Gastrocnemius medialis (tissue), 4 donors: ENCODE results near the gene CDK2AP2. TPM values are rescaled to one million over a fixed set of nuclear protein-coding genes. Genes with fewer than 3 reads are reported as not detected.
"Not testable (repeated sequence)": the region's sequence is repeated elsewhere in the genome, so short reads cannot be mapped to it uniquely, and the experiment has no call there.

Experiments used
- ATAC-seq, 2 donors: fragments of 150-250 bp; one replicate each; pipeline ENCODE4 v1.9.1; 2016
- DNase-seq, 2 donors: peaks; one replicate each; pipeline ENCODE4 v3.0.0-alpha.2; 2019
- H3K27ac ChIP-seq, 4 donors: fragments of 200-600 bp; sonication (generic); 1 replicate in 1 of 4; 2 replicates in 3 of 4; pipeline ENCODE4 v1.5.1; 2016 to 2018; ENCODE audit warnings: mild to moderate bottlenecking in 2 of 4, moderate library complexity in 1 of 4
- H3K27me3 ChIP-seq, 3 donors: fragments of 200-600 bp; sonication (generic) in 2 of 3; 1 replicate in 1 of 3; 2 replicates in 2 of 3; pipeline versions ENCODE4 v1.5.1 to v1.6.0; 2016 to 2019; ENCODE audit warnings: mild to moderate bottlenecking in 1 of 3, moderate library complexity in 1 of 3
- H3K36me3 ChIP-seq, 2 donors: fragments of 200-600 bp; sonication (generic) in 1 of 2; one replicate each; pipeline ENCODE4 v1.5.1; 2017 to 2018
- H3K4me1 ChIP-seq, 2 donors: fragments of 200-600 bp; sonication (generic) in 1 of 2; one replicate each; pipeline ENCODE4 v1.5.1; 2016 to 2017; ENCODE audit warnings: mild to moderate bottlenecking in 2 of 2
- H3K4me3 ChIP-seq, 4 donors: fragments of 200-600 bp; sonication (generic) in 3 of 4; 1 replicate in 1 of 4; 2 replicates in 3 of 4; pipeline ENCODE4 v1.5.1; 2016 to 2019; ENCODE audit warnings: mild to moderate bottlenecking in 2 of 4
- H3K9me3 ChIP-seq, 3 donors: fragments of 200-600 bp; sonication (generic) in 2 of 3; 1 replicate in 1 of 3; 2 replicates in 2 of 3; pipeline ENCODE4 v1.5.1; 2016 to 2019
- POLR2A ChIP-seq, 2 donors: fragments of 450-650 bp; IDR thresholded peaks; one replicate each; pipeline ENCODE4 v1.6.1; 2017; ENCODE audit warnings: antibody characterized with exemption in 2 of 2, mild to moderate bottlenecking in 2 of 2, moderate library complexity in 2 of 2
- in situ Hi-C, 4 donors: fragments of 200-750 bp; cut with MboI; loops; one replicate each; pipeline versions ENCODE4 v1.15.0 to v1.8.0; 2017; ENCODE audit warnings: low sequenced_read_pairs in 4 of 4
- intact Hi-C: fragments of 100-400 bp; cut with DNase I; formaldehyde crosslinking; loops from one replicate; pipeline ENCODE4 v1.15.1; 2023; ENCODE audit warnings: low total_unique reads
- total RNA-seq, 4 donors: library from RNA; depleted of rRNA; stranded (reverse); fragments of >200 nt; gene quantifications; one replicate each; pipeline versions ENCODE4 v1.1.0 to v1.2.3, GENCODE V29; 2016
- TF ChIP-seq, protein P1 (sequence below), 5 experiments: fragments of 450-650 bp in 3 of 5; fragments of 200-600 bp in 2 of 5; sonication (generic) in 2 of 5; IDR thresholded peaks in 4 of 5; conservative IDR thresholded peaks in 1 of 5; 1 replicate in 4 of 5; 2 replicates in 1 of 5; pipeline ENCODE4 v1.5.1; 2016 to 2019; ENCODE audit warnings: antibody characterized with exemption in 5 of 5, mild to moderate bottlenecking in 3 of 5, moderate library complexity in 3 of 5

Gene CDK2AP2
- total RNA-seq, 4 donors from 2014 or later: 24.1 to 47.5 (median 37.3) TPM

- Histone ChIP-seq H3K9me3 (no peaks in the 10 kb centered on the region), H3K36me3 (no peaks in the 10 kb centered on the region), H3K27ac (no peak overlapping the region), H3K4me1 (peaks cover 15 to 23% of the 10 kb centered on the region in 2 donors), H3K27me3 (no peaks in the 10 kb centered on the region), H3K4me3 (no peak overlapping the region)
- ATAC-seq: no peak
- DNase-seq: no peak
- intact Hi-C loops: loop anchor here (5.0 kb wide), 1 partner anchor 40 kb away; the partner anchor contains the start of gene RPS6KB2
- in situ Hi-C loops: no loop called here
- TF ChIP-seq, protein P1, sequence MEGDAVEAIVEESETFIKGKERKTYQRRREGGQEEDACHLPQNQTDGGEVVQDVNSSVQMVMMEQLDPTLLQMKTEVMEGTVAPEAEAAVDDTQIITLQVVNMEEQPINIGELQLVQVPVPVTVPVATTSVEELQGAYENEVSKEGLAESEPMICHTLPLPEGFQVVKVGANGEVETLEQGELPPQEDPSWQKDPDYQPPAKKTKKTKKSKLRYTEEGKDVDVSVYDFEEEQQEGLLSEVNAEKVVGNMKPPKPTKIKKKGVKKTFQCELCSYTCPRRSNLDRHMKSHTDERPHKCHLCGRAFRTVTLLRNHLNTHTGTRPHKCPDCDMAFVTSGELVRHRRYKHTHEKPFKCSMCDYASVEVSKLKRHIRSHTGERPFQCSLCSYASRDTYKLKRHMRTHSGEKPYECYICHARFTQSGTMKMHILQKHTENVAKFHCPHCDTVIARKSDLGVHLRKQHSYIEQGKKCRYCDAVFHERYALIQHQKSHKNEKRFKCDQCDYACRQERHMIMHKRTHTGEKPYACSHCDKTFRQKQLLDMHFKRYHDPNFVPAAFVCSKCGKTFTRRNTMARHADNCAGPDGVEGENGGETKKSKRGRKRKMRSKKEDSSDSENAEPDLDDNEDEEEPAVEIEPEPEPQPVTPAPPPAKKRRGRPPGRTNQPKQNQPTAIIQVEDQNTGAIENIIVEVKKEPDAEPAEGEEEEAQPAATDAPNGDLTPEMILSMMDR (IDR thresholded peaks at IDR 0.05 in 4 of 5, conservative IDR thresholded peaks at IDR 0.05 in 1 of 5): no peak
- TF ChIP-seq POLR2A (IDR thresholded peaks at IDR 0.05): no peak
Observed at GRCh38 chr11:67466962-67467771, 40.8 kb downstream of the CDK2AP2 start.

DNA sequence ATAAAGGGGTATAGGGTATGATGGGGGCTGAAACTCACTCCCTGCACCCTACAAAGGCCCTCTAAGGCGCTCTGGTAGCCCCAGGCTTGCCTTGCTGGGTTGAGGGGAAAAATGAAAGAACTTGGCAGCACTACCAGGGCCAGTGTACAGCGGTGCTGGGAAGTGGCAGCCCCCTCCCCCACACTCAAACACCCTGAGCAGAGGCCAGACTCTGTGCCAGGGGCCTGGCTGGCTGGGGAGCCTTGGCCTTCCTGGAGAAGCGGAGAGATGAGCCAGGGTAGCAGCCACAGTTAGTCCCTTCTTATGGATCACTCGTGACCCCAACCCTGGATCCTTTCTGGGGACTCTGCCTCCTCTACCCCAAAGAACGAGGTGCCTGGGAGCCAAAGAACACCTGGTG, 41.6 kb downstream of the CDK2AP2 start:
- Histone ChIP-seq H3K27ac (no peak overlapping the region), H3K36me3 (no peaks in the 10 kb centered on the region), H3K27me3 (no peaks in the 10 kb centered on the region), H3K9me3 (no peaks in the 10 kb centered on the region), H3K4me3 (no peak overlapping the region), H3K4me1 (peaks cover 15 to 23% of the 10 kb centered on the region in 2 donors)
- TF ChIP-seq, protein P1 (IDR thresholded peaks at IDR 0.05 in 4 of 5, conservative IDR thresholded peaks at IDR 0.05 in 1 of 5): no peak
- no peak for TF ChIP-seq POLR2A (IDR thresholded peaks at IDR 0.05)
- ATAC-seq (no peak), DNase-seq (no peak)
- intact Hi-C loops: loop anchor here (5.0 kb wide), 1 partner anchor 39 kb away; the partner anchor contains the start of gene RPS6KB2
- in situ Hi-C loops: no loop called here

GRCh38 chr11:67465530-67465929, 42.4 kb downstream of the CDK2AP2 start:
- H3K27me3 ChIP-seq, H3K9me3 ChIP-seq, H3K36me3 ChIP-seq, in situ Hi-C loops, DNase-seq, ATAC-seq: not testable (repeated sequence)
- Histone ChIP-seq H3K27ac (peak overlapping the region in 3 of 4 donors; percentile 81 to 94 (median 85)), H3K4me3 (peak overlapping the region in 2 of 4 donors; percentile 67), H3K4me1 (peaks cover 15 to 23% of the 10 kb centered on the region in 2 donors)
- intact Hi-C loops: loop anchor here (2.0 to 5.0 kb wide), 2 partner anchors 23 to 38 kb away; partner anchors contain the start of genes CORO1B and RPS6KB2

DNA sequence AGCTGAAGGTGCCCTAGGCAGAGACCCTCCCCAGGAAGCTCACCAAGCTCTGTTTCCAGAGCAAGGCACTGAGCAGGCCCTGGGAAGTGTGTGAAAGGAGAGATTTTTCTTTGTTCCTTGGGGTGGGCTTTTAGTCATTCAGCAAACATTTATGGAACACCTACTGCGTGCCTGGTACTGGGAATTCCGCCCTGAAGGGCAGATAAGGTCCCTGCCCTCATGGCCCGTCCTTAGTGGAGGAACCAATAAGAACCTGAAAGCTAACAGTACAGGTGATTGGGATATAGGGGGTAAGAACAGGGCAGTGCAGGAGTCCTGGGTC, 42.8 kb downstream of the CDK2AP2 start:
- no peak for TF ChIP-seq POLR2A (IDR thresholded peaks at IDR 0.05)
- TF ChIP-seq, protein P1 (IDR thresholded peaks at IDR 0.05 in 4 of 5, conservative IDR thresholded peaks at IDR 0.05 in 1 of 5): no peak
- no peaks in the 10 kb centered on the region for H3K27me3 ChIP-seq
- peaks cover 15 to 23% of the 10 kb centered on the region in 2 donors for H3K4me1 ChIP-seq
- H3K4me3 ChIP-seq: peak overlapping the region; percentile 51 to 67 (median 62)
- peak overlapping the region; percentile 70 to 94 (median 83) for H3K27ac ChIP-seq
- H3K36me3 ChIP-seq: no peaks in the 10 kb centered on the region
- DNase-seq: no peak
- no peaks in the 10 kb centered on the region for H3K9me3 ChIP-seq
- in situ Hi-C loops: no loop called here
- intact Hi-C loops: loop anchor here (2.0 to 5.0 kb wide), 2 partner anchors 22 to 38 kb away; partner anchors contain the start of genes CORO1B and RPS6KB2
- ATAC-seq: no peak
